A673 (cell line): Measurements from ENCODE around the gene TNS1.

Source experiments
- EZH2 ChIP-seq: fragments of 200-600 bp; sonication (generic); IDR thresholded peaks from 2 replicates; pipeline ENCODE4 v1.6.1; 2017; ENCODE audit warnings: borderline replicate concordance, low read depth, mild to moderate bottlenecking, mixed read lengths, antibody characterized with exemption, low read length; ENCODE audit not compliant: poor library complexity, severe bottlenecking
- TF ChIP-seq, protein P1 (sequence below): fragments of 300-800, 200-600 bp; sonication (generic); conservative IDR thresholded peaks from 2 replicates; pipeline ENCODE4 v1.5.1; 2017; ENCODE audit warnings: low read depth, mild to moderate bottlenecking, antibody characterized with exemption, low read length, moderate library complexity, mixed read lengths

GRCh38 chr2:217915706-217916105, 87.1 kb downstream of the TNS1 start:
- no peak for TF ChIP-seq EZH2
- TF ChIP-seq, protein P1, sequence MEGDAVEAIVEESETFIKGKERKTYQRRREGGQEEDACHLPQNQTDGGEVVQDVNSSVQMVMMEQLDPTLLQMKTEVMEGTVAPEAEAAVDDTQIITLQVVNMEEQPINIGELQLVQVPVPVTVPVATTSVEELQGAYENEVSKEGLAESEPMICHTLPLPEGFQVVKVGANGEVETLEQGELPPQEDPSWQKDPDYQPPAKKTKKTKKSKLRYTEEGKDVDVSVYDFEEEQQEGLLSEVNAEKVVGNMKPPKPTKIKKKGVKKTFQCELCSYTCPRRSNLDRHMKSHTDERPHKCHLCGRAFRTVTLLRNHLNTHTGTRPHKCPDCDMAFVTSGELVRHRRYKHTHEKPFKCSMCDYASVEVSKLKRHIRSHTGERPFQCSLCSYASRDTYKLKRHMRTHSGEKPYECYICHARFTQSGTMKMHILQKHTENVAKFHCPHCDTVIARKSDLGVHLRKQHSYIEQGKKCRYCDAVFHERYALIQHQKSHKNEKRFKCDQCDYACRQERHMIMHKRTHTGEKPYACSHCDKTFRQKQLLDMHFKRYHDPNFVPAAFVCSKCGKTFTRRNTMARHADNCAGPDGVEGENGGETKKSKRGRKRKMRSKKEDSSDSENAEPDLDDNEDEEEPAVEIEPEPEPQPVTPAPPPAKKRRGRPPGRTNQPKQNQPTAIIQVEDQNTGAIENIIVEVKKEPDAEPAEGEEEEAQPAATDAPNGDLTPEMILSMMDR: no peak
